Gastrocnemius medialis (tissue), 4 donors: ENCODE data around the gene MIX23. TPM values are rescaled to one million over a fixed set of nuclear protein-coding genes. Genes with fewer than 3 reads are reported as not detected.

ENCODE experiments used
- ATAC-seq, 2 donors: fragments of 150-250 bp; one replicate each; pipeline ENCODE4 v1.9.1; 2016
- DNase-seq, 2 donors: peaks; one replicate each; pipeline ENCODE4 v3.0.0-alpha.2; 2019
- H3K27ac ChIP-seq, 4 donors: fragments of 200-600 bp; sonication (generic); 1 replicate in 1 of 4; 2 replicates in 3 of 4; pipeline ENCODE4 v1.5.1; 2016 to 2018; ENCODE audit warnings: mild to moderate bottlenecking in 2 of 4, moderate library complexity in 1 of 4
- H3K27me3 ChIP-seq, 3 donors: fragments of 200-600 bp; sonication (generic) in 2 of 3; 1 replicate in 1 of 3; 2 replicates in 2 of 3; pipeline versions ENCODE4 v1.5.1 to v1.6.0; 2016 to 2019; ENCODE audit warnings: mild to moderate bottlenecking in 1 of 3, moderate library complexity in 1 of 3
- H3K36me3 ChIP-seq, 2 donors: fragments of 200-600 bp; sonication (generic) in 1 of 2; one replicate each; pipeline ENCODE4 v1.5.1; 2017 to 2018
- H3K4me1 ChIP-seq, 2 donors: fragments of 200-600 bp; sonication (generic) in 1 of 2; one replicate each; pipeline ENCODE4 v1.5.1; 2016 to 2017; ENCODE audit warnings: mild to moderate bottlenecking in 2 of 2
- H3K4me3 ChIP-seq, 4 donors: fragments of 200-600 bp; sonication (generic) in 3 of 4; 1 replicate in 1 of 4; 2 replicates in 3 of 4; pipeline ENCODE4 v1.5.1; 2016 to 2019; ENCODE audit warnings: mild to moderate bottlenecking in 2 of 4
- H3K9me3 ChIP-seq, 3 donors: fragments of 200-600 bp; sonication (generic) in 2 of 3; 1 replicate in 1 of 3; 2 replicates in 2 of 3; pipeline ENCODE4 v1.5.1; 2016 to 2019
- POLR2A ChIP-seq, 2 donors: fragments of 450-650 bp; IDR thresholded peaks; one replicate each; pipeline ENCODE4 v1.6.1; 2017; ENCODE audit warnings: antibody characterized with exemption in 2 of 2, mild to moderate bottlenecking in 2 of 2, moderate library complexity in 2 of 2
- in situ Hi-C, 4 donors: fragments of 200-750 bp; cut with MboI; loops; one replicate each; pipeline versions ENCODE4 v1.15.0 to v1.8.0; 2017; ENCODE audit warnings: low sequenced_read_pairs in 4 of 4
- intact Hi-C: fragments of 100-400 bp; cut with DNase I; formaldehyde crosslinking; loops from one replicate; pipeline ENCODE4 v1.15.1; 2023; ENCODE audit warnings: low total_unique reads
- total RNA-seq, 4 donors: library from RNA; depleted of rRNA; stranded (reverse); fragments of >200 nt; gene quantifications; one replicate each; pipeline versions ENCODE4 v1.1.0 to v1.2.3, GENCODE V29; 2016
- TF ChIP-seq, protein P1 (sequence below), 5 experiments: fragments of 450-650 bp in 3 of 5; fragments of 200-600 bp in 2 of 5; sonication (generic) in 2 of 5; IDR thresholded peaks in 4 of 5; conservative IDR thresholded peaks in 1 of 5; 1 replicate in 4 of 5; 2 replicates in 1 of 5; pipeline ENCODE4 v1.5.1; 2016 to 2019; ENCODE audit warnings: antibody characterized with exemption in 5 of 5, mild to moderate bottlenecking in 3 of 5, moderate library complexity in 3 of 5

MIX23 gene
- total RNA-seq, 4 donors from 2014 or later: 16.5 to 26.0 (median 23.7) TPM

DNA sequence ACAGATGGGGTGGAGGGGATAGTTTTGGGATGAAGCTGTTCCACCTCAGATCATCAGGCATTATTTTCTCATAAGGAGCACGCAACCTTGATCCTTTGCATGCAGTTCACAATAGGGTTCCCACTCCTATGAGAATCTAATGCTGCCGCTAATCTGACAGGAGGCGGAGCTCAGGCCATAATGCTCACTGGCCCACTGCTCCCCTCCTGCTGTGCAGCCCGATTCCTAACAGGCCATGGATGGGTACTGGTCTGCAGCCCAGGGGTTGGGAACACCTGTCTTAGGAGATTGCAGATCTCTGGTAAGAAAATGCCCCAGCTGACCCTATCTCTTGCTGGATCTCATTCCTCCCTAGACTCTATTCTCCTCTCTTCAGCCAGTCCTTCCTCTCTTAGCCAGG, 51.1 kb downstream of the MIX23 start:
- H3K9me3 ChIP-seq: no peaks in the 10 kb centered on the region
- H3K4me1 ChIP-seq: no peaks in the 10 kb centered on the region
- DNase-seq (no peak), ATAC-seq (no peak)
- in situ Hi-C loops (no loop called here), intact Hi-C loops (no loop called here)
- no peaks in the 10 kb centered on the region for H3K27me3 ChIP-seq
- no peaks in the 10 kb centered on the region for H3K36me3 ChIP-seq
- no peak overlapping the region for H3K4me3 ChIP-seq
- no peak overlapping the region for H3K27ac ChIP-seq
- TF ChIP-seq, protein P1, sequence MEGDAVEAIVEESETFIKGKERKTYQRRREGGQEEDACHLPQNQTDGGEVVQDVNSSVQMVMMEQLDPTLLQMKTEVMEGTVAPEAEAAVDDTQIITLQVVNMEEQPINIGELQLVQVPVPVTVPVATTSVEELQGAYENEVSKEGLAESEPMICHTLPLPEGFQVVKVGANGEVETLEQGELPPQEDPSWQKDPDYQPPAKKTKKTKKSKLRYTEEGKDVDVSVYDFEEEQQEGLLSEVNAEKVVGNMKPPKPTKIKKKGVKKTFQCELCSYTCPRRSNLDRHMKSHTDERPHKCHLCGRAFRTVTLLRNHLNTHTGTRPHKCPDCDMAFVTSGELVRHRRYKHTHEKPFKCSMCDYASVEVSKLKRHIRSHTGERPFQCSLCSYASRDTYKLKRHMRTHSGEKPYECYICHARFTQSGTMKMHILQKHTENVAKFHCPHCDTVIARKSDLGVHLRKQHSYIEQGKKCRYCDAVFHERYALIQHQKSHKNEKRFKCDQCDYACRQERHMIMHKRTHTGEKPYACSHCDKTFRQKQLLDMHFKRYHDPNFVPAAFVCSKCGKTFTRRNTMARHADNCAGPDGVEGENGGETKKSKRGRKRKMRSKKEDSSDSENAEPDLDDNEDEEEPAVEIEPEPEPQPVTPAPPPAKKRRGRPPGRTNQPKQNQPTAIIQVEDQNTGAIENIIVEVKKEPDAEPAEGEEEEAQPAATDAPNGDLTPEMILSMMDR (IDR thresholded peaks at IDR 0.05 in 4 of 5, conservative IDR thresholded peaks at IDR 0.05 in 1 of 5): no peak
- TF ChIP-seq POLR2A (IDR thresholded peaks at IDR 0.05): no peak

DNA sequence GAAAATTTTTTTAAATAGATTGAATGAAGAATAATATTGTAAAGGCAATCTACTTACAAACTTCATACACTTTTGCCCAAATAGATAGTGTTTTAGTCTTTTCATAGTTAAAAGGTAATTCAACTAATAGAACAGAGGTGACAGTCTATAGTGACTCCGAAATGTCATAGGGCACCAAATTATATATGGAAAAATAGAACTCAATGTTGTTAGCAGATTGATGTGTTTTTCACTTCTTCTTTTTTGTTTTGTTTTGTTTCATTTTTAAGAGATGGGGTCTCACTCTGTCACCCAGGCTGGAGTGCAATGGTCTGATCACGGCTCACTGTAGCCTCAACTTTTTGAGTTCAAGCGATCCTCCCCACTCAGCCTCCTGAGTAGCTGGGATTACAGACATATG, 57.3 kb downstream of the MIX23 start:
- ATAC-seq (no peak), DNase-seq (no peak)
- H3K27ac ChIP-seq: no peak overlapping the region
- H3K36me3 ChIP-seq: no peaks in the 10 kb centered on the region
- H3K27me3 ChIP-seq: no peaks in the 10 kb centered on the region
- no peaks in the 10 kb centered on the region for H3K9me3 ChIP-seq
- H3K4me1 ChIP-seq: no peaks in the 10 kb centered on the region
- H3K4me3 ChIP-seq: no peak overlapping the region
- TF ChIP-seq POLR2A (IDR thresholded peaks at IDR 0.05): no peak
- TF ChIP-seq, protein P1 (IDR thresholded peaks at IDR 0.05 in 4 of 5, conservative IDR thresholded peaks at IDR 0.05 in 1 of 5): no peak
- intact Hi-C loops (no loop called here), in situ Hi-C loops (no loop called here)

DNA sequence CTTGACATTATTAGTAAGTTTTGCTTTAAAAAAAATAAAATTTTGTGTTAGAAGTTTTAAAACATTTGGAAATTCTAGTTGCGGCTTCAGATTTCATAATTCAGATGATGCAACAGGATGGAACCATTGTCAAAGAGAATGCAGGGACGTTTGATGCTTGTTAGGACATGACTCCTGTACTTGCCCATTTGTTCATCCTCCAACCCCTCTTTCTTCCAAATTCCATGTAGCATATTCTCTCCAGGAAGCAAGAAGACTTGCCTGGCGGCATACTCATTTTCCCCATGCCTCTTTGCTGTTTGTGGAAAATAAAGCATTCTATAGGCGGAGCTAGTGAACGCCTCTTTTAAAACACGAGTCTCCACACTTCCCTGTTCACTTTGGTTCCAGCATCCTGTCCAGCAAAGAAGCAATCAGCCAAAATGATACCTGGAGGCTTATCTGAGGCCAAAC, 58.1 kb downstream of the MIX23 start, which contains the start of gene CSTA:
TSS of gene CSTA (plus strand) at position 378 of the 453 bp plus-strand sequence. CDS start at position 423, 45 bp downstream.
- ATAC-seq (no peak), DNase-seq (no peak)
- in situ Hi-C loops: no loop called here
- Histone ChIP-seq H3K9me3 (peaks cover 0 to 7% (median 0%) of the 10 kb centered on the region in 3 donors), H3K4me1 (no peaks in the 10 kb centered on the region), H3K4me3 (no peak within 1 kb of the TSS), H3K27ac (no peak within 1 kb of the TSS), H3K27me3 (no peaks in the 10 kb centered on the region), H3K36me3 (no peaks in the 10 kb centered on the region)
- TF ChIP-seq POLR2A (IDR thresholded peaks at IDR 0.05): no peak
- TF ChIP-seq, protein P1 (IDR thresholded peaks at IDR 0.05 in 4 of 5, conservative IDR thresholded peaks at IDR 0.05 in 1 of 5): no peak
- intact Hi-C loops: no loop called here

DNA sequence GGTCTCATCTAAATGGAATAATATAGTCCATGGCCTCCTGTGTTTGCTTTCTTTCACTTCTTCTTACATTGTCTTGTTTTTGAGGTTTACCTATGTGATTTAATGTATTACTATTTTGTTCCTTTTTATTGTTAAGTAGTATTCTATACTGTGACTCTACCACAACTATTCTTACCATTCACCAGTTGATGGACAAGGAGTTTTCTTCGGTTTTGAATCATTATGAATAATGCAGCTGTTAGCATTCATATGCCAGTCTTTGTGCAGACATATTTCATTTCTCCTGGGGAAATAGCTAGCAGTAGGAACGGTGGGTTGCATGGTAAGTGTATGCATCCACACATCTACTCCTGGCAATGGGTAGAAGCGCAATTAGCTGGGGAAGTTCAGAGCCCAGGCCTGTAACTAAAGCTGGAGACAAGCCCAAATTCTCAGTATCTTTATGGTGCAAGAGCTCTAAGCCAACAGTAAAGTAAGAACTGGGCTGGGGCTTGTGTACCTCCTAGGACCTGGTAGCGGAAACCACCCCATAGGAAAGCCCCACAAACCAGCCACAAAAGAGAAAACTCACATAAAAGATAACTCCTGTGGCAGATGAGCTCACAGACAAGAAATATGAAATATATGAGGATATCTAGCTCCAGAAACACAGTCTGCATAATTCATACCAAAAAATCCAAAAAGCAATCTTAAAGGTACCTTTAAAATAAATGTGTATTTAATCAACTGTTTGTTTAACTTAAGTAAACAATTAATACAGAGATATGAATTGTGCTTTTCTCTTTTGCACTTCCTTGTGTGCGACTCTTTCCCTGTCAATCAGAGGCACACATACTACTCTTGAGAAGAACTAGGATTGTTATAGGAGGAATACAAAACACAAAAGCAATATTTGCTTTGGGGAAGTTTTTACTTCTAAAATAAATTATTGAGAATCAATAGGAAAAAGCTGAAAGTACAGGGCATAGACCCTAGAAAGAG, 60.6 kb downstream of the MIX23 start:
- DNase-seq (no peak), ATAC-seq (no peak)
- Histone ChIP-seq H3K27me3 (no peaks in the 10 kb centered on the region), H3K27ac (no peak overlapping the region), H3K9me3 (peaks cover 0 to 7% (median 0%) of the 10 kb centered on the region in 3 donors), H3K36me3 (no peaks in the 10 kb centered on the region), H3K4me3 (no peak overlapping the region), H3K4me1 (no peaks in the 10 kb centered on the region)
- in situ Hi-C loops (no loop called here), intact Hi-C loops (no loop called here)
- TF ChIP-seq POLR2A (IDR thresholded peaks at IDR 0.05): no peak
- TF ChIP-seq, protein P1 (IDR thresholded peaks at IDR 0.05 in 4 of 5, conservative IDR thresholded peaks at IDR 0.05 in 1 of 5): no peak
